HUES48 (cell line): ENCODE data around the gene TEKT1.
A peak's percentile ranks its signal among the peaks of the same experiment; 100 is the strongest.
"Not testable (repeated sequence)": the region's sequence is repeated elsewhere in the genome, so short reads cannot be mapped to it uniquely, and the experiment has no call there.

Source experiments
- H3K27ac ChIP-seq: one replicate; pipeline ENCODE4 v1.7.0; 2013; ENCODE audit warnings: low read depth, low read length, inconsistent platforms
- H3K27me3 ChIP-seq: 2 replicates; pipeline ENCODE4 v1.6.1; 2013; ENCODE audit warnings: mild to moderate bottlenecking, low read length; ENCODE audit not compliant: control insufficient read depth, insufficient read depth
- H3K36me3 ChIP-seq: 2 replicates; pipeline ENCODE4 v1.6.1; 2013; ENCODE audit warnings: low read length; ENCODE audit not compliant: control insufficient read depth, insufficient read depth
- H3K4me1 ChIP-seq: 2 replicates; pipeline ENCODE4 v1.6.1; 2013; ENCODE audit warnings: mild to moderate bottlenecking, low read length; ENCODE audit not compliant: control insufficient read depth, insufficient read depth
- H3K4me3 ChIP-seq: 2 replicates; pipeline ENCODE4 v1.5.1; 2013; ENCODE audit warnings: mild to moderate bottlenecking, low read depth, low read length
- H3K9ac ChIP-seq: 2 replicates; pipeline ENCODE4 v1.6.1; 2013; ENCODE audit warnings: mild to moderate bottlenecking, low read depth, low read length, moderate library complexity
- H3K9me3 ChIP-seq: 2 replicates; pipeline ENCODE4 v1.6.1; 2013; ENCODE audit warnings: low read length; ENCODE audit not compliant: control insufficient read depth, insufficient read depth

Gene TEKT1

GRCh38 chr17:6831661-6832263, at the start of gene TEKT1:
Gene TEKT1, minus strand, starts transcription at chr17:6831729. Its CDS starts 1,353 bp downstream, at chr17:6830376.
- peaks cover 35% of the 10 kb centered on the region for H3K27me3 ChIP-seq
- H3K9ac ChIP-seq: no peak within 1 kb of the TSS
- H3K9me3 ChIP-seq: no peaks in the 10 kb centered on the region
- peak within 1 kb of the TSS; percentile 71 for H3K4me3 ChIP-seq
- H3K4me1 ChIP-seq: no peaks in the 10 kb centered on the region
- no peak within 1 kb of the TSS for H3K27ac ChIP-seq
- H3K36me3 ChIP-seq: no peaks in the 10 kb centered on the region

GRCh38 chr17:6879221-6879975, 47.9 kb upstream of the TEKT1 start:
- not testable (repeated sequence) for H3K27me3 ChIP-seq, H3K4me3 ChIP-seq, H3K9ac ChIP-seq, H3K27ac ChIP-seq, H3K4me1 ChIP-seq, H3K9me3 ChIP-seq, H3K36me3 ChIP-seq

- H3K9me3 ChIP-seq, H3K27ac ChIP-seq, H3K4me1 ChIP-seq, H3K4me3 ChIP-seq, H3K36me3 ChIP-seq, H3K27me3 ChIP-seq, H3K9ac ChIP-seq: not testable (repeated sequence)
Measured at GRCh38 chr17:6875276-6875675, 43.7 kb upstream of the TEKT1 start.

DNA sequence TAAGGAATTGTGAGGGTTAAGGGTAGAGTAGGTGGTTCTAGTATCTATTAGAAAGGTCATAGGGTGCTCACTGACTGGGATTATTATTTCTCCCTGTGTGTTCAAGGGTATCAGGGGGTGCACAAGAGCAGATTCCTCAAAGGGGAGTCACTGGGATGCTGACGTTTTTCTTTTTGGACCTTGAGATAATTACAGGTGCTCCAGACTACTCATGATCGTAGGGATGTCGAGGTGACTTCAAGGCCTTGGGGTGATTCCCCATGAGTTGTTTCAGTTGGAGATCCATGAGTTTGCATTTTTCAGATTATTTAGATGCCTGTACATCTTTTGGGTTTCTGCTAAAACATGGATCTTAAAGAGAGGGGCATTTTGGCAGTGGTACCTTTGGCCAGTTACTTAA, 41.4 kb upstream of the TEKT1 start:
- Histone ChIP-seq H3K4me1 (no peaks in the 10 kb centered on the region), H3K27me3 (no peaks in the 10 kb centered on the region), H3K9ac (no peak overlapping the region), H3K27ac (no peak overlapping the region), H3K36me3 (no peaks in the 10 kb centered on the region), H3K4me3 (no peak overlapping the region), H3K9me3 (no peaks in the 10 kb centered on the region)

- H3K4me3 ChIP-seq: no peak overlapping the region
- no peak overlapping the region for H3K27ac ChIP-seq
- no peaks in the 10 kb centered on the region for H3K4me1 ChIP-seq
- H3K9ac ChIP-seq: no peak overlapping the region
- no peaks in the 10 kb centered on the region for H3K27me3 ChIP-seq
- H3K36me3 ChIP-seq: peaks cover 5% of the 10 kb centered on the region; the same call in 1 of the 2 replicates
- no peaks in the 10 kb centered on the region for H3K9me3 ChIP-seq
Measured at GRCh38 chr17:6870841-6871240, 39.3 kb upstream of the TEKT1 start.

- H3K27ac ChIP-seq: no peak overlapping the region
- H3K4me3 ChIP-seq: no peak overlapping the region
- H3K36me3 ChIP-seq: peaks cover 7% of the 10 kb centered on the region; the same call in 1 of the 2 replicates
- H3K9ac ChIP-seq: no peak overlapping the region
- H3K27me3 ChIP-seq: no peaks in the 10 kb centered on the region
- no peaks in the 10 kb centered on the region for H3K4me1 ChIP-seq
- no peaks in the 10 kb centered on the region for H3K9me3 ChIP-seq
Measured at GRCh38 chr17:6868582-6868981, 37.1 kb upstream of the TEKT1 start.

DNA sequence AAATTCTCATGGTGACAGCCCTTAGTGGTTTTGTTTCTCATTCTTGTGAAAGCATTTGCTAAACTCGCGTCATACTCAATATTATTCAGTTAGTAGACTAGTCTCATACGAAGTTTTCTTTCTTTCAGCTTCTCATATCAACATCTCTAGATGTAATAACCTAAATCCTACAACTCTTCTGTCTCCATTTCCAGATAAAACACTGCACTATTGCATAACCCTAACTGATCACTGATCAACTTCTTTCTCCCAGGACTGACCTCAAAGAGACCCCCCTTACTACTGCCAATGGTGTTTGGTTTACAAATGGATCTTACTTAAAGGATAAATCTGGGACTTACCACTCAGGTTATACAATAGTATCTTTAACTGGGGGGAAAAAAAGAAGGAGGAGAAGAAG, 36.3 kb upstream of the TEKT1 start:
- H3K9me3 ChIP-seq: no peaks in the 10 kb centered on the region
- H3K27me3 ChIP-seq: no peaks in the 10 kb centered on the region
- no peak overlapping the region for H3K4me3 ChIP-seq
- peaks cover 7% of the 10 kb centered on the region; the same call in 1 of the 2 replicates for H3K36me3 ChIP-seq
- no peak overlapping the region for H3K27ac ChIP-seq
- H3K9ac ChIP-seq: no peak overlapping the region
- no peaks in the 10 kb centered on the region for H3K4me1 ChIP-seq

- H3K4me3 ChIP-seq: no peak overlapping the region
- no peaks in the 10 kb centered on the region for H3K27me3 ChIP-seq
- H3K27ac ChIP-seq: no peak overlapping the region
- H3K4me1 ChIP-seq: no peaks in the 10 kb centered on the region
- H3K36me3 ChIP-seq: peaks cover 7% of the 10 kb centered on the region; the same call in 1 of the 2 replicates
- H3K9me3 ChIP-seq: no peaks in the 10 kb centered on the region
- H3K9ac ChIP-seq: no peak overlapping the region
Measured at GRCh38 chr17:6862825-6863224, 31.3 kb upstream of the TEKT1 start.

DNA sequence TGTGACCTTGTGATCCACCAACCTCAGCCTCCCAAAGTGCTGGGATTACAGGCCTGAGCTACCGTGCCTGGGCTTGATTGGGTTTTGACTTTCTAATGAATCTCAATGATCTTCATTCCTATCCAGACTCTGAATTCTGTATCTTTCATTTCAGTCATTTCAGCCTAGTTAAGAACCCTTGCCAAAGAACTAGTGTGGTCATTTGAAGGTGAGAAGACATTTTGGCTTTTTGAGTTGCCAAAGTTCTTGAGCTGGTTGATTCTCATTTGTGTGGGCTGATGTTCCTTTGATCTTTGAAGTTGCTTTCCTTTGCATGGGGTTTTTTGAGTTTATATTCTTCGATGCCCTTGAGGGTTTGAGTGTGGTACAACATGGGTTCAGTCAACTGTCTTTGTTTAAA, 30.6 kb upstream of the TEKT1 start:
- Histone ChIP-seq H3K36me3 (peaks cover 7% of the 10 kb centered on the region; the same call in 1 of the 2 replicates), H3K9ac (no peak overlapping the region), H3K27me3 (no peaks in the 10 kb centered on the region), H3K27ac (no peak overlapping the region), H3K4me1 (no peaks in the 10 kb centered on the region), H3K4me3 (no peak overlapping the region), H3K9me3 (no peaks in the 10 kb centered on the region)

DNA sequence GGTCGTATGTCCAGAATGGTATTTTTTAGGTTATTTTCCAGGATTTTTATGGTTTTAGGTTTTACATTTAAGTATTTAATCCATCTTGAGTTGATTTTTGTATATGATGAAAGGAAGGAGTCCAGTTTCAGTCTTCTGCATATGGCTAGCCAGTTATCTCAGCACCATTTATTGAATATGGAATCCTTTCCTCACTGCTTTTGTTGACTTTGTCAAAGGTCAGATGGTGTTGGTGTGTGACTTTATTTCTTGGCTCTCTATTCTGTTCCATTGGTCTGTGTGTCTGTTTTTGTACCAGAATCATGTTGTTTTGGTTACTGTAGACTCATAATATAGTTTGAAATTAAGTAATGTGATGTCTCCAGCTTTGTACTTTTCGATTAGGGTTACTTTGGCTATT, 26.4 kb upstream of the TEKT1 start:
- Histone ChIP-seq H3K4me3 (no peak overlapping the region), H3K36me3 (no peaks in the 10 kb centered on the region), H3K4me1 (no peaks in the 10 kb centered on the region), H3K27me3 (no peaks in the 10 kb centered on the region), H3K9me3 (no peaks in the 10 kb centered on the region), H3K27ac (no peak overlapping the region), H3K9ac (no peak overlapping the region)

- Histone ChIP-seq H3K4me1 (no peaks in the 10 kb centered on the region), H3K27ac (no peak overlapping the region), H3K27me3 (no peaks in the 10 kb centered on the region), H3K9me3 (no peaks in the 10 kb centered on the region), H3K4me3 (no peak overlapping the region), H3K36me3 (no peaks in the 10 kb centered on the region), H3K9ac (no peak overlapping the region)
Measured at GRCh38 chr17:6857336-6857735, 25.8 kb upstream of the TEKT1 start.
